Thyroid gland (tissue), 4 donors: ENCODE data around the gene C9orf43.

Experiments
- POLR2A ChIP-seq, 2 donors: fragments of 450-650 bp; IDR thresholded peaks; one replicate each; pipeline ENCODE4 v1.6.1; 2017; ENCODE audit warnings: antibody characterized with exemption in 2 of 2, mild to moderate bottlenecking in 2 of 2, moderate library complexity in 1 of 2
- TF ChIP-seq, protein P1 (sequence below), 6 experiments: fragments of 200-600 bp in 3 of 6; fragments of 450-650 bp in 3 of 6; sonication (generic) in 3 of 6; IDR thresholded peaks; one replicate each; pipeline ENCODE4 v1.5.1; 2016 to 2019; ENCODE audit warnings: antibody characterized with exemption in 6 of 6, mild to moderate bottlenecking in 2 of 6, inconsistent platforms in 1 of 6, moderate library complexity in 1 of 6

DNA sequence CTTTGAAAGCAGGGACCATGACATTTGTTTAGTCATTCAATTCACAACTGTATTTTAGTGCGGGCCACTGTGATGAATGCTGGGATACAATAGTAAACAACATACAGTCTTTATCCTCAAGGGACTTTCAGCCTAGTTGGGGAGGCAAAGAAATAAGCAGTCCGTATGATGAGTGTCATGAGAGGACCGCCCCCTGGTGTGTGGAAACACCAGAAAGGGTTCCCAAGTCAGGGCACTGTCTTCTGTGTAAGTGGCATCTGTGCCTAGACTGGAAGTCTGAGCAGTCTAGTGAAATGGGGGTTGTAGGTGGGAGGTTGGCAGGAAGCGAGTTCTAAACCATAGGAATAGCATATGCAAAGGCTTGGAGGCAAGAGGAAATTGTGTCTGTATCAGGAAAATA is 6.8 kb downstream of the C9orf43 start:
- TF ChIP-seq, protein P1, sequence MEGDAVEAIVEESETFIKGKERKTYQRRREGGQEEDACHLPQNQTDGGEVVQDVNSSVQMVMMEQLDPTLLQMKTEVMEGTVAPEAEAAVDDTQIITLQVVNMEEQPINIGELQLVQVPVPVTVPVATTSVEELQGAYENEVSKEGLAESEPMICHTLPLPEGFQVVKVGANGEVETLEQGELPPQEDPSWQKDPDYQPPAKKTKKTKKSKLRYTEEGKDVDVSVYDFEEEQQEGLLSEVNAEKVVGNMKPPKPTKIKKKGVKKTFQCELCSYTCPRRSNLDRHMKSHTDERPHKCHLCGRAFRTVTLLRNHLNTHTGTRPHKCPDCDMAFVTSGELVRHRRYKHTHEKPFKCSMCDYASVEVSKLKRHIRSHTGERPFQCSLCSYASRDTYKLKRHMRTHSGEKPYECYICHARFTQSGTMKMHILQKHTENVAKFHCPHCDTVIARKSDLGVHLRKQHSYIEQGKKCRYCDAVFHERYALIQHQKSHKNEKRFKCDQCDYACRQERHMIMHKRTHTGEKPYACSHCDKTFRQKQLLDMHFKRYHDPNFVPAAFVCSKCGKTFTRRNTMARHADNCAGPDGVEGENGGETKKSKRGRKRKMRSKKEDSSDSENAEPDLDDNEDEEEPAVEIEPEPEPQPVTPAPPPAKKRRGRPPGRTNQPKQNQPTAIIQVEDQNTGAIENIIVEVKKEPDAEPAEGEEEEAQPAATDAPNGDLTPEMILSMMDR (IDR thresholded peaks at IDR 0.05) = no peak
- no peak for TF ChIP-seq POLR2A (IDR thresholded peaks at IDR 0.05)
